Measurements from ENCODE around the gene ACTRT2.

ACTRT2 gene

DNA sequence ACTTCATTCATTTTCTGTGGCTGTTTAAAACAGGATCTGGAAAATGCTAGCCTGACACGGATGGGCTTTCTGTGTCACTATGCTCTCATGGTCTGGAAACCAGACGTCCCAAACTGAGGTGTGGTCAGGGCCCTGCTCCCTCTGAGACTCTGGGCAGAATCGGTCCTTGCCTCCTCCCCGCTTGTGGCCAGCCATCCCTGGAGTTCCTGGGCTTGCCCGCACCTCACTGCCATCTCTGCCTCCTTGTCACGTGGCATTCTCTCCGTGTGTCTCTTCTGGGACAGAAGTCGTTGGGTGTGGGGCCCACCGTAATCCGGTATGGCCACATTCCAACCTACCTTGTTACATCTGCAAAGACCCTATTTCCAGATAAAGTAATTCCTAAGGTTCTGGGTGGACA, 10.1 kb upstream of the ACTRT2 start:
- Histone ChIP-seq H2AFZ (ENCODE audit: low read length) (no peak overlapping the region), H4K20me1 (ENCODE audit: insufficient read depth, low read length) (no peaks in the 10 kb centered on the region), H3K4me3 (ENCODE audit: low read length) (no peak overlapping the region), H3K27me3 (replicated peaks; ENCODE audit: insufficient read depth, low read length) (peaks cover 64% of the 10 kb centered on the region), H3K9ac (ENCODE audit: low read length) (no peak overlapping the region), H3K9me2 (replicated peaks; ENCODE audit: insufficient read depth, low read length) (no peaks in the 10 kb centered on the region), H3K79me2 (ENCODE audit: low read length) (no peaks in the 10 kb centered on the region), H3K36me3 (replicated peaks; ENCODE audit: insufficient read depth, low read length) (no peaks in the 10 kb centered on the region), H3F3A (ENCODE audit: insufficient read depth, low read length) (no peaks in the 10 kb centered on the region), H3K4me2 (ENCODE audit: low read depth, low read length) (no peak overlapping the region), H3K9me3 (replicated peaks; ENCODE audit: insufficient read depth, low read length) (no peaks in the 10 kb centered on the region), H3K4me1 (ENCODE audit: low read length) (no peaks in the 10 kb centered on the region), H3K27ac (ENCODE audit: low read length) (no peak overlapping the region)
- TF ChIP-seq EZH2phosphoT487 (IDR thresholded peaks at IDR 0.05; ENCODE audit: low read length) (no peak), EZH2 (optimal IDR thresholded peaks at IDR 0.05; ENCODE audit: low read depth, low read length) (no peak)
- TF ChIP-seq, protein P1, sequence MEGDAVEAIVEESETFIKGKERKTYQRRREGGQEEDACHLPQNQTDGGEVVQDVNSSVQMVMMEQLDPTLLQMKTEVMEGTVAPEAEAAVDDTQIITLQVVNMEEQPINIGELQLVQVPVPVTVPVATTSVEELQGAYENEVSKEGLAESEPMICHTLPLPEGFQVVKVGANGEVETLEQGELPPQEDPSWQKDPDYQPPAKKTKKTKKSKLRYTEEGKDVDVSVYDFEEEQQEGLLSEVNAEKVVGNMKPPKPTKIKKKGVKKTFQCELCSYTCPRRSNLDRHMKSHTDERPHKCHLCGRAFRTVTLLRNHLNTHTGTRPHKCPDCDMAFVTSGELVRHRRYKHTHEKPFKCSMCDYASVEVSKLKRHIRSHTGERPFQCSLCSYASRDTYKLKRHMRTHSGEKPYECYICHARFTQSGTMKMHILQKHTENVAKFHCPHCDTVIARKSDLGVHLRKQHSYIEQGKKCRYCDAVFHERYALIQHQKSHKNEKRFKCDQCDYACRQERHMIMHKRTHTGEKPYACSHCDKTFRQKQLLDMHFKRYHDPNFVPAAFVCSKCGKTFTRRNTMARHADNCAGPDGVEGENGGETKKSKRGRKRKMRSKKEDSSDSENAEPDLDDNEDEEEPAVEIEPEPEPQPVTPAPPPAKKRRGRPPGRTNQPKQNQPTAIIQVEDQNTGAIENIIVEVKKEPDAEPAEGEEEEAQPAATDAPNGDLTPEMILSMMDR (IDR thresholded peaks at IDR 0.05; ENCODE audit: low read length) = no peak
- DNase-seq = no peak

DNA sequence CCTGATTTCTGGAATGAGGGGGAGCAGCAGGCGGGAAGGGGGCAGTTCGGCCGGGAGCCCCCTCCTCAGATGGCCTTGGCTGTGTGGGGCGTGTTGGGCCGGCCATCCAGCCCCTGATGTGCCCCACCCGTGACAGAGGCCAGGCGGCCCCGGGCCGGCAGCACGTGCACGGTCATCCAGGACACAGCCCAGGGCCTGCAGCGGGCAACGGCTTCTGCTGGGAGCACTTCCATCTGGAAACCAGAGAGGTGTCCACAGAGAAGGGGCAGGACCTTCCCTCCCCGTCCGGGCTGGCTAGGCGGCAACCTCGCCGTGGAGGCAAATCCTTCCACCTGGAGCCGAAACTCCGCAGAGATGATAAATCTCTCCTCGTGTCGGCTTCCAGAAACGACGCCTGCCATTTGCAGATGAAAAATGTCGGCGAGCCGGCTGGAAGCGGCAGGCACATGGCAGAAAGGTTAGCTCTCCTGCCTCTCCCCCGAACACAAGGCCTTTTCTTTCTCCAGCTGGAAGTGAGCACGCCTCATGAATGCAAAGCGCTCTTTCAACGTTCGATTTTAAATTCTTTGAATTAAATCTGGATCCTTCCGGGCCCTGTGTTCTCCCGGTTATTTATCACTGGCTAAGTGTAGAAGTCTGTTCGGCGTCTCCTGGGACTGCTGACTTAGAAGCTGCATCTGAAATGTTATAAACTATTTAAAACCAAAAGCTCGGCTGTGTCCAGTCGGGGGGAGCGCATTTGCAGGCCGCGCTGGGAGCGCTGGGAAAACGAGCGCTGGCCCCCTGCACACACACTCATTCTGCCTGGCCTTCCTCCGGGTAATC, 9.4 kb upstream of the ACTRT2 start:
- TF ChIP-seq EZH2 (optimal IDR thresholded peaks at IDR 0.05; ENCODE audit: low read depth, low read length) (no peak), EZH2phosphoT487 (IDR thresholded peaks at IDR 0.05; ENCODE audit: low read length) (no peak)
- TF ChIP-seq, protein P1 (IDR thresholded peaks at IDR 0.05; ENCODE audit: low read length) = no peak
- Histone ChIP-seq H3K9ac (ENCODE audit: low read length) (no peak overlapping the region), H3K4me2 (ENCODE audit: low read depth, low read length) (no peak overlapping the region)

DNA sequence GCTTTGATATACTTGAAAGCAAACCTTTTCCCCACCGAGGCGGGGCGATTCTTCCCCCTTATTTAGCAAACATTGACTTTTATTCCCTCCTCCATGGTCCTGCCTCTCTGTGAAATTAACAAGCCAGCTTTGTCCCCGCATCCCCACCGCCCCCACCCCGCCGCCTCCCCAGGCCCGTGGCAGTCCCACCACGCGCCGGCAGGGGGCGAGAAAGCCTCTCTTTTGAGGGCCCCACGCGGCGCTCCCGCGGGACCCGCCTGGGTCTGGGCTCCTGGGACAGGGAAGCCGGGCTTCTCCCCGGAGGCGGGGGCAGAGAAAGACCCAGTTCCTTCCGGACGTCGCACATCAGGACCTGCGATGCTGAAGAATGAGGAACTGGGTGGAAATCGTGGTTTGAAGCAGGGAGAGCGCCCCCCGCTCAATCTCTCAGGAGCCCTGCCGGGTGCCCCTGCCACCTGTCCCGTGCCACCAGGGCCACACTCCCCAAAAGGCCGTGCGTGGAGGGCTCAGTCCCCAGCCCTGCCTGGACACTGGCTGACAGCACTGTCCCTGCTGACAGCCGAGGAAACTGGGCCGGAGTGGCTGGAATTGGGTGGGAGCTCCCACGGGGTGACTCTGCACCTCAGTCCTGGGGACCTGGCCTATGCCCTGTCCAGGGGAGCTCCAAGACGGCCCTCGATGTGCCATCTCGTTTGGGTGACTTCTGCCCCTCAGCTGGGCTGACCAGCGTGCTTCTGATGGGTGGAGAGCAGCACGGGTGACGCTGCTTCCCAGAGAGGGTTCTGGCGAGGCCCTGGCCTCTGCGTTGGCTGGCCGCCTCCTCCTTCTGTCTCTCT, 8.6 kb upstream of the ACTRT2 start:
- Histone ChIP-seq H3F3A (ENCODE audit: insufficient read depth, low read length) (no peaks in the 10 kb centered on the region), H3K27ac (ENCODE audit: low read length) (no peak overlapping the region), H3K36me3 (replicated peaks; ENCODE audit: insufficient read depth, low read length) (no peaks in the 10 kb centered on the region), H4K20me1 (ENCODE audit: insufficient read depth, low read length) (no peaks in the 10 kb centered on the region), H3K9ac (ENCODE audit: low read length) (no peak overlapping the region), H3K79me2 (ENCODE audit: low read length) (no peaks in the 10 kb centered on the region), H3K4me3 (ENCODE audit: low read length) (no peak overlapping the region), H3K4me1 (ENCODE audit: low read length) (no peaks in the 10 kb centered on the region), H3K4me2 (ENCODE audit: low read depth, low read length) (no peak overlapping the region), H3K27me3 (replicated peaks; ENCODE audit: insufficient read depth, low read length) (peaks cover 72% of the 10 kb centered on the region), H3K9me3 (replicated peaks; ENCODE audit: insufficient read depth, low read length) (no peaks in the 10 kb centered on the region), H3K9me2 (replicated peaks; ENCODE audit: insufficient read depth, low read length) (no peaks in the 10 kb centered on the region), H2AFZ (ENCODE audit: low read length) (no peak overlapping the region)
- DNase-seq = no peak
- TF ChIP-seq EZH2 (optimal IDR thresholded peaks at IDR 0.05; ENCODE audit: low read depth, low read length) = no peak
- TF ChIP-seq, protein P1 (IDR thresholded peaks at IDR 0.05; ENCODE audit: low read length) = peak; percentile 43

More for the DNA sequence above, 9.4 kb upstream of the ACTRT2 start:
- no peak for DNase-seq
- Histone ChIP-seq H3K27ac (ENCODE audit: low read length) (no peak overlapping the region), H3K79me2 (ENCODE audit: low read length) (no peaks in the 10 kb centered on the region), H4K20me1 (ENCODE audit: insufficient read depth, low read length) (no peaks in the 10 kb centered on the region), H3K36me3 (replicated peaks; ENCODE audit: insufficient read depth, low read length) (no peaks in the 10 kb centered on the region), H3K4me1 (ENCODE audit: low read length) (no peaks in the 10 kb centered on the region), H3K9me2 (replicated peaks; ENCODE audit: insufficient read depth, low read length) (no peaks in the 10 kb centered on the region), H3K27me3 (replicated peaks; ENCODE audit: insufficient read depth, low read length) (peaks cover 64% of the 10 kb centered on the region), H3F3A (ENCODE audit: insufficient read depth, low read length) (no peaks in the 10 kb centered on the region), H3K4me3 (ENCODE audit: low read length) (no peak overlapping the region), H3K9me3 (replicated peaks; ENCODE audit: insufficient read depth, low read length) (no peaks in the 10 kb centered on the region), H2AFZ (ENCODE audit: low read length) (no peak overlapping the region)
